RKO (cell line): ENCODE data around the gene EPB41L1.

Experiments used
- DNase-seq: peaks from one replicate; pipeline ENCODE4 v3.0.0-alpha.2; 2016; ENCODE audit warnings: low spot score

The EPB41L1 gene

GRCh38 chr20:36230019-36230418 is 75.5 kb downstream of the EPB41L1 start:
- no peak for DNase-seq

GRCh38 chr20:36231331-36231730 is 76.8 kb downstream of the EPB41L1 start:
- DNase-seq: no peak

DNA sequence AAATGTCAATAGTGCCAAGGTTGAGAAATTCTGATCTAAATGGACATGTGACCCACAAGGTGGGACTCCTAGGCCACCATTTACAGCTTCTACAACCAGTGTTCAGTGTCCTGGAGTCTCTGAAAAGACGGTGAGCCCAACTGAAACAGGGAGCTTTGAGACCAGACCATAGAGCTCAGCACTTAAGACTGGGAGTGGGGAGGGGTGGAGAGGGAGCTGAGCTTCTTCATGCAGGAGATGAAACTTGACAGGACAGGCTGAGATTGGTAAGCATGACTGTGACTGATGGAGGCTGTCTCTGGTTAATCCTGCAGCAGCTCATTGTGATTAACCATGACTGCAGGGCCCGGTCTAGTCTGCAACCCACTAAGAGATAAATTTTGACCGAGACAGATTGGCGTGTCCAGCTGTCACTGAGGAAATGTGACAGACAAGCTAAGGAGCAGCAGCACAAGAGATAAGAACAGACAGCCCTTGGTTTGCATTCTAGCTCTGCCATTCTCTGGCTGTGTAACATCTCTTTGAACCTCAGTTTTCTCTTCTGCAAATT is 80.3 kb downstream of the EPB41L1 start:
- no peak for DNase-seq

GRCh38 chr20:36235892-36236785 is 81.6 kb downstream of the EPB41L1 start, which contains the start of gene AAR2:
Gene AAR2 (plus strand): TSS chr20:36236478. CDS start chr20:36239869, 3,391 bp downstream.
- peak; percentile 92 for DNase-seq

GRCh38 chr20:36236786-36237121 is 82.2 kb downstream of the EPB41L1 start:
- DNase-seq: no peak

GRCh38 chr20:36237477-36237876 is 82.9 kb downstream of the EPB41L1 start:
- peak; percentile 41 for DNase-seq

GRCh38 chr20:36238153-36238552 is 83.6 kb downstream of the EPB41L1 start:
- no peak for DNase-seq

DNA sequence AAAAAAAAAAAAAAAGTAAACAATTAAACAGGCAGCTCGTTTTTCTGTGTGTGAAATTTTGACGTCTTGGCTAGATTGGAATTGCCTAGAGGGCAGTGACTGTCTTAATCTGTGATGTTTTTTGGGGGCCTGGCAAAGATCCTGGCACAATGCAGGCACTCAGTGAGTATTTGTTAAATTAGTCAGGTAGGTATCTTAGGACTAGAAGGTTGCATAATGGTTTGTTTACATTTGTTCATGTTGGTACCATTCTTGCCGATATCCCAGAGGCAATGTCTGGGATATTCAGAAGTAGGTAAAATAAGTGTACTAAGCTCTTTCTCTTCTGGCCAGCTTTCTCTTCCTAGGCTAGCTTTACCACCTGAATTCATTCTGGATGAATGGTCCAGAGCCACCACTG is 84.2 kb downstream of the EPB41L1 start:
- no peak for DNase-seq

DNA sequence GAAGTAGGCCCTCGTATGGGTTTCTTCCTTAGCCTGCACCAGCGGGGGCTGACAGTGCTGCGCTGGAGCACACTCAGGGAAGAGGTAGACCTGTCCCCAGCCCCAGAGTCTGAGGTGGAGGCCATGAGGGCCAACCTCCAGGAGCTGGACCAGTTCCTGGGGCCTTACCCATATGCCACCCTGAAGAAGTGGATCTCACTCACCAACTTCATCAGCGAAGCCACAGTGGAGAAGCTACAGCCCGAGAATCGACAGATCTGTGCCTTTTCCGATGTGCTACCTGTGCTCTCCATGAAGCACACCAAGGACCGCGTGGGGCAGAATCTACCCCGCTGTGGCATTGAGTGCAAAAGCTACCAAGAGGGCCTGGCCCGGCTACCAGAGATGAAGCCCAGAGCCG is 85.5 kb downstream of the EPB41L1 start:
- DNase-seq: no peak

DNA sequence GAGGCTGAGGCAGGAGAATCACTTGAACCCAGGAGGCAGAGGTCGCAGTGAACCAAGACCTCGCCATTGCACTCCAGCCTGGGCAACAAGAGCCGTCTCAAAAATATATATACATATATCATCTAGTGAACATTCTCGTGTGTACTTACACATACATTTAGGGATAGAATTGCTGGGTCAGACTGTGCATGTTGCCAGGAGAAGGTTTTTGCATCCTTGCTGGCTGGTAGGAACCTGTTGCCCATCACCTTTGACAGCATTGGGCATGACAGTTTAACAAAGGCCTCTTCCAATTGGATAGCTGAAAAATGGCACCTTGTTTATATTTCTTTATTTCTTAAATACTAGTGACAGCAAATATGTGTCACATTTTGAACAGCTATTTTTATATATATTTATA is 87.1 kb downstream of the EPB41L1 start:
- DNase-seq: no peak

DNA sequence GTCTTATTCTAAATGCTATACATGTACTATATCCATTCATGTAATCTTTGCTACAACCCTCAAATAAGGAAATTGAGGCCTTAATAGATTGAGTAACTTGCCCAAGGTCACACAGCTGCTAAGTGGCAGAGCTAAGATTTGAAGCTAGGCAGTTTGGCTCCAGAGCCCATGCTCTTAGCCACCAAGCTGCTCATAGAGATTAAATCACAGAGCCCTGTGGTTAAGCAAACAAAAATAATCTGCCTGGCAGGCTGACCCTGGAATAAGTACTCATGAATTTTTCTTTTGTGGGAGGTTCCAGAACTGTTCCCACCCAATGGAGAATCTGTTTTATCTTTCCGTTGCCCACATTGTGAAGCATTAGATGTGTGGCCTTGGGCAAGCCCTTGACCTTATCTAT is 89.2 kb downstream of the EPB41L1 start:
- DNase-seq: no peak

- DNase-seq: no peak
These were observed 91.9 kb downstream of the EPB41L1 start for GRCh38 chr20:36246401-36246800.

- no peak for DNase-seq
These were observed 94.3 kb downstream of the EPB41L1 start for GRCh38 chr20:36248836-36249235.

DNA sequence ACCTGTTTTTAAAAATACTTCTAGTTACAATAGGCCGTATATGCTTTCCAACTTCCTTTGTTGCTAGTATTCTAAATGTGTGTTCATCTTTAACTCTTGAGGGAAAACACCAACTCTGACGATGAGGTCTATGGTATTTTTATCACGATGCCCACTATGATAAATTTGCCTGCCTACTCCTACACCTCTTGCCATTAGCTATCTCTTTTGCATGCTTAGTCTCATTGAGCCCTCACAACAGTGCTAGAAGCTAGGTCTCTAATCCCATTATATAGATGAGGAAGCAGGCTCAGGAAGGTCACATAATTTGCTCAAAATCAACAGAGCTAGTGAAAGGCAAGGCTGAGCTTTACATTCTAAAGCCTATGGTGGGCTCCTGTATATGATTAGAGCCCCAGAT is 94.9 kb downstream of the EPB41L1 start:
- DNase-seq: no peak

DNA sequence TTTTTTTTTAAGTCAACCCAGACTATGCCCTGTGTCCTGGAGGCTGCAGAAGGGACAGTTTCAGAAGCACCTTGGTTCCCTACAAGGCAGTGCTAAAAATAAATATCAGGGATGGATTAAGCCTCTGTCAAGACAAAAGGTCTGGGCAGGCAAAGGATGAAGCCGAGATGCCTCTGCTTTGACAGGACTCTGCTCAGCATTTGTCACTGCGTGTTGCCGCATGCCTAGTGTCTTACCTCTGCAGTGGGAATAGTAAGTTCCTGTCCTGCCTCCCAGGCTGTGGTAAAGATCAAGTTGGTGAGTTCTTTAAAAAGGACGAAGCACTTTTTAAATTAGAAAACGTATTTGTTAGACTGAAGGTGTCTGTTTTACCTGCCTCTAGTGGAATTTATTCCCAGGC is 96.9 kb downstream of the EPB41L1 start:
- DNase-seq: no peak

DNA sequence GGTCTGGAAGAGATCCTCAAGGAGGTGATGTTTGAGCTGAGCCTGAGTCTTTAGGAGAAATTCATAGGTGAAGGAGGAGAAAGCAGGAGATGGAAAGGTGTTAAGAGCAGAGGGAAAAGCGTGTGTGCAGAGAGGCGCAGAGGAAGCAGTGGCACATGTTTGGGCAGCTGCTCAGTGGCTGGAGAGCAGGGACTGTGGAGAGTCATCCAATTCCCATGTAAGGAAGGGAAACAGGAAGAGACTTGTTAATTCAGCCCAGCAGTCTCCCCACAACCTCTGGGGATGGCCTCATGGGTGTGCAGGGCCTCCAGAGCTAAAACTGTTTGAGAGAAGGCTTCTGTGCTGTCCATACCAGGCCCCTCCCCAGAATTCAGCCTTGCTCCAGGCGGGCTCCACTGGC is 98.0 kb downstream of the EPB41L1 start:
- DNase-seq: no peak

- DNase-seq: no peak
These were observed 98.5 kb downstream of the EPB41L1 start for GRCh38 chr20:36253036-36253435.

- no peak for DNase-seq
These were observed 99.5 kb downstream of the EPB41L1 start for GRCh38 chr20:36254076-36254475.

GRCh38 chr20:36255445-36255844 is 100.9 kb downstream of the EPB41L1 start:
- no peak for DNase-seq

GRCh38 chr20:36259177-36260061 is 104.9 kb downstream of the EPB41L1 start:
- DNase-seq: no peak

DNA sequence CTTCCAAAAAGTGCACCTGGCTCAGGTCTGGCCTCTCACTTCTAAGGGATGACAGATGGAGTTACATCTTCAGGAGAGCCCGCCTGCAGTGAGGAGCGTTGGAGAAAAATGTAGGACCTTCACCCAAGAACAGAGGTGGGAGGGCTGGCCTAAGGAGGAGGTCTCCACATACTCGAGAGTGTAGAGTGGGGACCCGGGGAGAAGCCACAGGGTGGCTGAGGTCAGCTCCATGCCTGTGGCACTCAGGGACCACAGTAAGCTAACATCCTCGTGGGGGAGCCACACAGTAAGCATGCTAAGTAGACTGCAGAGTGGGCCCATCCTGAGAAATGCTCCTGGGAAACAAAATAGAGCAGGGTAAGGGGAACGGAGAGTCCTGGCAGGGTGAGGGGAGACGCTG is 105.8 kb downstream of the EPB41L1 start:
- no peak for DNase-seq

- DNase-seq: peak; percentile 19
These were observed 107.0 kb downstream of the EPB41L1 start for GRCh38 chr20:36261389-36262105.
